GM10847 (cell line): ENCODE data around the gene NACC2.

ENCODE experiments used
- POLR2A ChIP-seq: IDR thresholded peaks from 2 replicates; pipeline ENCODE4 v1.6.1; 2011; ENCODE audit not compliant: insufficient read length; ENCODE audit errors: extremely low read depth

Gene NACC2

DNA sequence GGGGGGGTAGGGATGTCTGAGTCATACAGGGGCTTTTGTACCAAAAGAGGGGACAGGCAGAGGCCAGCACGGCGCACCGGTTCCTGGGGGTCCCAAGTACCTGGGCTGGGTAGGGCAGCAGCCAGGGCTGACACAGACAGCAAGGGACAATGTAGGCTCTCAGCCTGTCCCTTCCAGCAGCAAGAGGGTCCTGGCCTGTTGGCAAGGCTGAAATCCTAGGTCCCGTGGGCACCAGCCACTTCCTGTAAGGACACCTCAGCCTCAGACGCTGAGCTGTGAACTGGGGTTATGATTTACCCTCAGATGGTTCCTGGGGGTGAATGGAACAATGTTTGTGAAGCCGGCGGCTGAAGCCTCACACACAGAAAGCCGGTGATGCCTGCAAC lies 41.3 kb downstream of the NACC2 start:
- no peak for TF ChIP-seq POLR2A

DNA sequence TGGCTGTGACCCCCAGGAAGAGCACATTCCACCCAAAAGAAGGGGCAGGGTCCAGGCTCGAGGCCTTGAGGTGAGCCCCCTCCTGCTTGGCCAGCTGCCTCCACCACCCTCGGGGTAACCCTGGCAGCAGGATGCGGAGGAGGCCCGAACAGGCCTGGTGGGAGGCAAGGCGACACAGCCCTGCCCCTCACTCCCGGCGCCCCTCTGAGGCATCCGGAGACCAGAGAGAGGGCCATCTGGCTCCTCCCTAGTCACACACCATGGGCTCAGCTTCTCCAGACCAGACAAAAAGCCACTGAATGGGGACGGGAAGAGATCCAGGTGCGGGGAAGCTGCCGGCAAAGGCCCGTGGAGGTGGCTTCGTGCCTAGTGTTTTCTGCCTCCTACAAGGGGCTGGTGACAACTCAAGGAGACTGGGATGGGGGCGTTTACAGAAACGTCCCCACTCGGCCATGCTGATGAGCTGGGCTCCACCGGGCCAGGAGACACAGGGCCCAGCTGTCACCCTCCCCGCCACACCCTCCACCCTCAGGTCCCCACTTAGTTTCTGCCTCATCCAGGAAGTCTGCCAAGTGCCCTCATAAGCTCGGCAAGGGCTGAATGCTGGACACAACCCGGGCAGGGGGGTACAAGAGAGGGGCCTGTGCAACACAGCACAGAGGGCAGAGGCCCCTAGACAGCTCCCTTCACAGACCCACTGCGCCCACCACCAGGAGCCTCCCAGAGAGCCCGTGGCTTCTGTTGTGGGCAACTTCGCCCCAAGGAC lies 41.9 kb downstream of the NACC2 start:
- TF ChIP-seq POLR2A = no peak

DNA sequence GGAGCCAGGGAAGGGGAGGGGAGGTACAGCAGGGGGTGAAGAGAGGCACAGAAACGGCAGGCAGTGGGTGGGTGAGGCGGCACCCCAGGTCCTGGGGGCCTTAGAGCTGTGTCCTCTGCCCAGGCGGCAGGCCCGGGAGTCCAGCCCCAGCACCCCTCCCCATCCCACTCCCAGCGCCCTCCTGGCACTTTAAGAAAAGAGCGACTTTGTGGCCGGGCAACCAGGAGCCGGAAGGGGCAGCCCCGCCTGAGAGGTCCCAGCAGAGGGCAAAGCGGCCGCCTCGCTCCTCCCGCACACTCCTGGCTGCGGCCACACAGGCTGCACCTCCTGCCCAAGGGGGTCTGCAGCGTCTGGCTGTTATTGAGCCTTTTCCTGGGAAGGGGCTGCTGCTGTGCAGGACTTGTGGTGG lies 42.6 kb downstream of the NACC2 start:
- TF ChIP-seq POLR2A = no peak

DNA sequence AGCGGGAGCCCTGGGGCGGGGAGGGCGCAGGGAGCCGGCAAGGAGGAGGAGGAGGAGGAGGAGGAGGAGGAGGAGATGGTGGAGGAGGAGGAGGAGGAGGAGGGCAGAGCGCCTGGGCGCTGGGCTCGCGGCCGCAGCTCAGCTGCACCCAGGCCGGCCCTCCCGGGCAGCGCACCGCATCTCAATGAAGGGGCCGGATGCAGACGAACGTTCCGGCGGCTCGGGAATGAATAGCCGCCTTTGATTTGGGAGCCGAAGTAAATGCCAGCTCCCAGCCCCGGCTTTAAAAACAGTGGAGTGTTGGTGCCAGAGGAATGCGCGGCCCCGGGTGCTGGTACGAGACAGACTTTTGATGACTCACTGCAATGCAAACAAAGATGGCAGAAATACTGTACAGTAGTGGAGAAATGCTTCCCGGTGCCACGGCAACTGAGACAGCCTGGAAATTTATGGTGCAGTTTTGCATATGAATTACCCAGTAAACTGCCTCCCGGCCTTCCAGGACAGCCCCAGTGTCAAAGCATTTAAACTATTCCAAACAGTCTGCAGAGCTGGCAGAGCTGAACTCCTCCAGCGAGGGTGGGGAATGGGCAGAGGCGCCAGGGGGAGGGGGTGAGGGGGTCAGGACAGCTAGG lies 43.1 kb downstream of the NACC2 start:
- no peak for TF ChIP-seq POLR2A

DNA sequence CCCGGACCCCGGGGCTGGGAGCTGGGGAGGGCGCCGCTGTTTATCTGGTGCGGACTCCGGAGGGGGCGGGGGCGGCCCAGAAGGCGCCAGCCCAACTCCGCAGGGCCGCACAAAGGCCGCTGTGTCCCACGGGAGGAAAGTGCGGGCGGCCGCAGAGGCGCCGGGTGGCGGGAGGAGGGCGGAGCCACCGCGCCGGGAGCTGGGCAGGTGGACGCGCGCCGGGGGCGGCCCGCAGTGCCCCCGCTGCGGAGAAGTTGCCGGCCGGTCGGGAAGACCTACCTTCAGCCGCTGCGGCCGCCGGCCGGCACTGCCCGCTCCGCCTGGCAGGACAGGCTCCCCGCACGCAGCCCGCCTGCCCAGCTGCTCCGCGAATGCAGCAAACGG lies 43.6 kb downstream of the NACC2 start:
- TF ChIP-seq POLR2A = no peak

DNA sequence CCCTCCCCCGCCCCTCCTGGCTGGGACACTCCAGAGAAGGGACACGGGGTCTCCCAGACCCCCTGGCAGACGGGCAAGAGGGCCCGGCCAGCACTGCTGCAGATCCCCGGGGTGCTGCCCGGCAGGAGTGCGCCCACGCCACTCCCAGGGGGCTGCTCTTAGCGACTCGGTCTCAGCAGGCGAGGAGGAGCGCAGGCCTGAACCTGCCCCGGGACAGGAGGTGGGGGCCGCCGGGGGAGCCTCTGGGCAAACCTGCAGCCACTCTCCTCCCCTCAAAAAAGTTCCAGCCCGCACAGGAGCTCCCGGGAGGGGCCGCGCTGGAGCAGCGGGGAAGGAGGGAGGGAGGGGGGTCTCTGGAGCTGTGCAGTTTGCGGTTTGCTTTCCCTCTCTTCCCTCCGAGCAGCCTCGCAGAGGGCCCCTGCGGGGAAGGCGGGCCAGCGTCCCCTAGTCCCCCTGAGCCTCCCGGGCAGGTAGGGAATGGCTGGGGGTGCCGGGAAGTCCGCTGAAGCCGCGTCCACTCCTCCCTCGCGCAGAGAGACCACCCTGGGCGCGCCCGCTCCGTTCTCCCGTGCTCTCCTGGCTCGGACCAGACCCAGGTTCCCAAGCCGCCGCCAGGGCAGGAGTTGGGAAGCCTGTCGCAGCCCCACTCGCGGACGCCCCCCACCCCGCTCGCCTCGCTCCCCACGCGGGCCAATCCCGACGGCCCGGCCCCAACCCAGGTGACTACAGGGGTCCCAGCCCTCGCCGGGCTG lies 44.2 kb downstream of the NACC2 start:
- no peak for TF ChIP-seq POLR2A

DNA sequence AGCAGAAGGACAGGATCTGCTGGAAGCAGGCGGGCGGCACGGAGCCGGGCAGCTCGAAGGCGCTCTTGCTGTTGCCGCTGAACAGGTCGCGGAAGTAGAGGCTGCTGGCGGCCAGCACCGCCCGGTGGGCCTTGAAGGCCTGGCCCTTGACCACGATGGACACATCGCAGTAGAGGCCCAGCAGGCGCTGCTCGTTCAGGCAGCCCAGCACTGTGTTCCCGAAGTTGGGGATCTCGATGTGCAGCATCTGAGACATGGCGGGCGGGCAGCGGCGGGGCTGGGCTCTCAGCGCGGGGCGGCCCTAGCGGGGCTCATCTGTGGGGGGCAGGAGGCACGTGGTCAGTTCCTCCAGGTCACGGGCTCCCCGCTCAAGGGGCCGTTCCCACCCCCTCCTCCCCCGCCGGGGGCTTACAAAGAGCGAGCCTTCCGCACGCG lies 44.8 kb downstream of the NACC2 start:
- no peak for TF ChIP-seq POLR2A

DNA sequence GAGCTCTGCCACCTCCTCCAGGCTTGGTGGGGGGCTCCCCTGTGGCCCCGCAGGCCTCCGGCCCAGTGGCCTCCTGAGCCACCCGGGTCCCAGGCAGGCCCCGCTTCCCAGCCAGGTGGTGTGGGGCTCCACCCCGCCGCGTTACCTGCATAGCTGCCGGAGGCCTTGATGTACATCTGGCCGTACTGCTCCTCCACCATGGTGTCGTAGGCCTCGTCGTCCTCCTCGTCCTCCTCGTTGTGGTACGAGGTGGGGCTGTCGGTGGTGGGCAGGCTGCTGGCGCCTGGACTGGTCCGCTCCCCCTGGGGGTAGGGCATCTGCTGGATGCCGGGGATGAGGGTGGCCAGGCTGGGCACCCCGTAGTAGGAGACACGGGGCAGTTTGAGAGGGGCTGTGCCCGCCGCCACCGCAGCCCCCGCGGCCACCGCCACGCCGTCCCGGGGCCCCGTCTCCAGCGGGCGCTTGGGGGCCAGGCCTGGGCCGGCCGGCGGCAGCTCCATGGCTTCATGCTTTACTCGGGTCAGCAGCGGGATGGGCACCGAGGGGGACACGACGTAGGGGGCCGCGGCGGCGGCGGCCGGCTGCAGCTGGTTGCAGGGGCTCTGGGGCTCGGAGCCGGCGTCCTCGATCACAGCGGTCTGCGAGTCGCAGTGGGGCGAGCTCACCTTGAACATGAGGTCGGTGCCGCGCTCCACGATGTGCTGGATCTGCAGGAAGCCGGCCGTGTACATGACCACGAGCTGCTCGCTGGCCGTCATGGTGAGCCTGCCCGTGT lies 45.4 kb downstream of the NACC2 start:
- TF ChIP-seq POLR2A = no peak

DNA sequence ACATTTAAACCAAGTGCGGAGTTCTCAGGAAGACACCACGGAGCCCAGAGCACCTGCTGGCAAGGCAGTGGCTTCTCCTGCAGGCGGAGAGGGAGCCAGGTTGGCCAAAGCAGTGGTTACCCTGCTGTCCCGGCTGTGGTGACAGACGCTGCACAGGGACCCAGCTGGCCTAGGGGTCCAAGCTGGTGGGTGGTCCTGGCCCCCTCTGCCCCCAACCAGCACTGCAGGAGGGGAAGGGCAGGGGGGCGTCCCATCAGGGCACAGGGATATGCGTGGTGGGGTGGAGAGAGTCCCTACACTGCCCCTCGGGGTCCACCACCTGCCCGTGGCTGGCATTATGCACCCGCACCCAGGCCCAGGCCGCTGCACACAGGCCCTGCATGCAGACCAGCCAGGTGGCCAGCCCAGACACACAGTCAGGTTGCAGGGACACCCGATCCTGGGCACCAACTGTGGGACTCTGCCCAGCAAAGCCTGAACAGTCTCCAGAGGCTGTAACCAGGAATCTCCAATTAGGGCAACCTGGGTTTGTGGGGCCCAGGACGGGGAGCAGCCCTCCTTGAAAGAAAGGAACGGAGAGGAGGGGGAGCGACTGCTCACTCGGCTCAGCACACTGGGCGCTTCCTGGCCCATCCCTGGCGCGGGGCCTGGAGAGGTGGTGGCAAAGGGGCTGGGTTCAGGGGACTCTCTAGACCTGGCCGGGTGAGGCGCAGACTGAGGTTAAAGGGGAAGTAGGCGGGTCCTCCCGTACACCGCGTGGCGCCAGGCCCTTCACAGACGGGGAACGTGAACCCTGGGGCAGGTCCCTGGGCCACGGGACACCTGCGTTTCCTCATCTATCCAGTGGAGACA lies 46.3 kb downstream of the NACC2 start:
- TF ChIP-seq POLR2A = no peak

DNA sequence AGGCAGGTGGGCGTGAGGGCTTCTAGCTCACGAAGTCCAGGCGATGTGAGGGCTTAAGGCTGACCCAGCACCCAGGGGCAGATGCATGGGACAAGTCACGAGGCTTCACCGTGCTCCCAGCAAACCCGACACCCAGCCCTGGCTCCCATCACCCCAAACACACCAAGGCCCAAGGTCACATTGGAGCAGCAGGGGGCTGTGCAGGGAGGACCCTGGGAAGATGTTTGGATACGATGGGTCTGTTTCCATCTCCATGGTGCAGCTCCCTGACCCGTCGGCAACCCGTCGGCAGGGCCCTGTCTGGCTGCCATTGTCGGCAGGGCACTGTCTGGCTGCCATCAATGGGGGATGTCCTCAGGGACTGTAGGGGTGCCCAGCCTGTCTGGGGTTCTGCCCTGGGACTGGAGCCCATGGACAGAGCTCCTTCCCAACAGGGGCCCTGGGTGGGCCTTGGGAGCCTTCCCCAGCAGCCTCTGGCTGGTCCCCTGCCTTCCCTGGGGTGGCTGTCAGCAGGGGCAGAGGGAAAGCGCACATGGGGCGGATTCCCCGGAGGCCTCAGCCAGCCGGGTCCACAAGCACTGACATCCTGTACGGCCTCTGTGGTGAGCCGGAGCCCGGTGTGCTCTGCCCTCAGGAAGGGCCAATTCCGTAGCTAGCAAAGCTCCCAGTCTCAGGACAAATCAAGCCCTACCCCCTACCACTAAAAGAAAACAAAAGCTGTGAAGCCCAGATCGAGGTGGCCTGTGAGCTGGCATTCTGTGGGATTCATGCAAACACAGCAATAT lies 47.1 kb downstream of the NACC2 start:
- TF ChIP-seq POLR2A = no peak

DNA sequence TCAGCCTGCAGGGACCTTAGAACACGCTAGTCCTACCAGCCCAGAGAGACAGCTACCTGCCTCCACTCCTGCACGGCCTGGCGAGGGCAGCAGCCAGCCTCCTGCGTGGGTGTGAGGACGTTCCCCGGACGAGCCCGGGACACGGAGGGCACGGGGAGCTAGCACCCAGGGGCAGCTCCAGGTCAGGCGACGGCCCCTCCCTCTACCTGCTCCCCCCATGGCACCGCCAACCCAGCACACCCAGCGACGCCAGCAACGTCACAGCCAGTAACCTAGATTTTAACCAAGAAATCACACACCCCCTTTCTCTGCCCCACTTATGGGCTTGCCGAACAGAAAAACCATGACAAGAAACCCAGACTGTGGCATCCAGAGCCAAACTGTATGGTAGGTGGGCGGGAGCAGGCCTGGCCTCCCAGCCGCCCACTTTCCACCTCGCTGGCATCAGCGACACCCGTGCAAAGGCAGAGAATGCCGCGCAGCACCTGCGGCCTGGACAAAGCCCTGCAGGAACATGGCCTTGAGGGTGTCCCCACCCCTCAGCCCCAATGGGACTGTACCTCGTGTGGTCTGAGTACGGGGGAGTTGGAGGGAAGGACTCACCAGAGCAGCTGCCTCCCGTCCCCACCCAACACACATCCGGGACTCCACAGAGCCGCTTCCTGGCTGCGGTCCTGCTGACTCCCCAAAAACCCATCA lies 47.9 kb downstream of the NACC2 start:
- no peak for TF ChIP-seq POLR2A

DNA sequence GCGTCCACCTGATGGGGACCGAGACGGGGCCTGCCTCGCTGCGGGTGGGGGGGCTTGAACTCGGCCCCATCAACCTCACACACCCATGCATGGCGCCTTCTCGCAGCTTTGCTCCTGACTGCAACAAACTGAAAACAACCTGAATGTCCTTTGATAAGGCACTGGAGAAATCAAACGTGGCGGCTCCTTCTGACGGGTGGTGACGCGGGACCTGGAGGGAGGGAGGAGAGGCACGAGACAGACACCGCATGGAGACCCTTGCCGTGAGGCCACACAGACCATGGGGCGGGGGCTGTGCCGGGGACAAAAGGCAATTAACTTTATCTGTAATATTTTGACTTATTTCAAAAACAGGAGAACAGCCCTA lies 48.6 kb downstream of the NACC2 start:
- no peak for TF ChIP-seq POLR2A
